Subcutaneous adipose tissue (tissue), 4 donors: ENCODE results near the gene RAD51B. TPM values are rescaled to one million over a fixed set of nuclear protein-coding genes. Genes with fewer than 3 reads are reported as not detected.

Source experiments
- total RNA-seq, 4 donors: library from RNA; depleted of rRNA; stranded (reverse); fragments of >200 nt; gene quantifications; one replicate each; pipeline ENCODE4 v1.1.0, GENCODE V29; 2016
- TF ChIP-seq, protein P1 (sequence below): fragments of 450-650 bp; IDR thresholded peaks from one replicate; pipeline ENCODE4 v1.5.1; 2016; ENCODE audit warnings: low read depth, mild to moderate bottlenecking, control low read depth, antibody characterized with exemption, moderate library complexity

The RAD51B gene
- total RNA-seq, 4 donors from 2014 or later: 9.7 to 24.1 (median 16.7) TPM

- TF ChIP-seq, protein P1, sequence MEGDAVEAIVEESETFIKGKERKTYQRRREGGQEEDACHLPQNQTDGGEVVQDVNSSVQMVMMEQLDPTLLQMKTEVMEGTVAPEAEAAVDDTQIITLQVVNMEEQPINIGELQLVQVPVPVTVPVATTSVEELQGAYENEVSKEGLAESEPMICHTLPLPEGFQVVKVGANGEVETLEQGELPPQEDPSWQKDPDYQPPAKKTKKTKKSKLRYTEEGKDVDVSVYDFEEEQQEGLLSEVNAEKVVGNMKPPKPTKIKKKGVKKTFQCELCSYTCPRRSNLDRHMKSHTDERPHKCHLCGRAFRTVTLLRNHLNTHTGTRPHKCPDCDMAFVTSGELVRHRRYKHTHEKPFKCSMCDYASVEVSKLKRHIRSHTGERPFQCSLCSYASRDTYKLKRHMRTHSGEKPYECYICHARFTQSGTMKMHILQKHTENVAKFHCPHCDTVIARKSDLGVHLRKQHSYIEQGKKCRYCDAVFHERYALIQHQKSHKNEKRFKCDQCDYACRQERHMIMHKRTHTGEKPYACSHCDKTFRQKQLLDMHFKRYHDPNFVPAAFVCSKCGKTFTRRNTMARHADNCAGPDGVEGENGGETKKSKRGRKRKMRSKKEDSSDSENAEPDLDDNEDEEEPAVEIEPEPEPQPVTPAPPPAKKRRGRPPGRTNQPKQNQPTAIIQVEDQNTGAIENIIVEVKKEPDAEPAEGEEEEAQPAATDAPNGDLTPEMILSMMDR: no peak
Measured at GRCh38 chr14:68554231-68554630, 734.7 kb downstream of the RAD51B start.

DNA sequence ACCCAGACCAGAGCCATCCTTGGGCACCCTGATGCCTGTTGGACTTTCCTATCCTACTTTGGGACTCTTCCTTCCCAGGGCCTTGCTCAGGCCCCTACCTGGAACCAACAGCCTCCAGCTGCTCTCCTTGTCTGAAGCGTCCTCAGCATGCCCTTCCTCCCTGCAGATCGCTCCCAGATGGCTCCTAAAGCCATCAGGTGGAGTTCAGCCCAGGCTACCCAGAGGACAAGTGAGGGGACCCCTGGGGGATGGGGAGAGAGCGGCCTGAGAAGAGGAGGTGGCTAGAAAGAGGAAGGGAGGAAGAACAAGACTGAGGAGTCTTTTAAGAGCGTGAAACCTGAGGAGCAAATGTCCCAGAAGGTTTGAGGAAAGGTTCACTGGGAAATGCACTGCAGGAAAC is 736.7 kb downstream of the RAD51B start:
- TF ChIP-seq, protein P1: no peak

GRCh38 chr14:68557648-68558047 is 738.1 kb downstream of the RAD51B start:
- TF ChIP-seq, protein P1: no peak

GRCh38 chr14:68558096-68558495 is 738.5 kb downstream of the RAD51B start:
- TF ChIP-seq, protein P1: no peak

GRCh38 chr14:68559949-68560348 is 740.4 kb downstream of the RAD51B start:
- TF ChIP-seq, protein P1: no peak

DNA sequence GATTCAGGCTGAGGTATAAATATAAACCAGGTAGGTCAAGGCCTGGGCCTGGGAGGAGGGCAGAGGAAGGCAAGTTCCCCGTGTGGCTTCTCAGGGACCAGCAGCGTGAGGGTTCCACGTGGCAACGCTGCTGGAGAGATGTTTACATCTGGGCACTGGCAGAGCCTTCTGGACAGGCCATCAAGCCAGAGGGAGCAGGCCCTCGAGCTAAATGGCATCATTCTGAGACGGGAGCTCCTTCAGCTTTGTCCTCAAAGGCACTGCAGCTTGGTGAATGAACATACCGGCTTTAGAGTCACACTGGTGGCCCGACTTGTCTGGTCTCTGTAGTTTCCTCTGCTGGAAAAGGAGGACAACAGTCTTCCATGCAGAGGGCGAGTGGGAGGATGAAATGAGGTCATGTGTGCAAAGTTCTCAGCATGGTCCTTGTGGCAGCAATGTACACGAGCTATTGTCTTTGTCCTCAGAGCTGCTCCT is 742.0 kb downstream of the RAD51B start:
- TF ChIP-seq, protein P1: no peak

- TF ChIP-seq, protein P1: no peak
Measured at GRCh38 chr14:68562911-68563250, 743.3 kb downstream of the RAD51B start.
